Measurements from ENCODE around the gene CSMD2. TPM values are rescaled to one million over a fixed set of nuclear protein-coding genes. Genes with fewer than 3 reads are reported as not detected.

Gene CSMD2
- polyA plus RNA-seq, 1 of the 3 experiments (the other 2 are of a cell fraction) = not detected

GRCh38 chr1:33561576-33561975 is 603.5 kb downstream of the CSMD2 start:
- H3K27me3 ChIP-seq (ENCODE audit: insufficient read depth) = no peaks in the 10 kb centered on the region
- H3K9me3 ChIP-seq = no peaks in the 10 kb centered on the region
- no peak for DNase-seq
- no peaks in the 10 kb centered on the region for H3K36me3 ChIP-seq (replicated peaks in 1 of 2; ENCODE audit: control insufficient read depth in 1 of 2, insufficient read depth in 2 of 2, low read length in 1 of 2)
- H3F3A ChIP-seq (replicated peaks; ENCODE audit: insufficient read depth) = no peaks in the 10 kb centered on the region
- ChIA-PET CTCF (interaction anchor here (1.2 kb wide), 1 partner anchor 22 kb away, joined by 4 read pairs; no protein-coding TSS in a partner anchor), POLR2A (no interaction called here)
- no peaks in the 10 kb centered on the region for H3K79me2 ChIP-seq (ENCODE audit: insufficient read depth)
- TF ChIP-seq CHD2 (IDR thresholded peaks at IDR 0.05; ENCODE audit: low read length, partially characterized antibody) = no peak
- no peak for TF ChIP-seq NFIC (IDR thresholded peaks at IDR 0.05; ENCODE audit: borderline replicate concordance)
- TF ChIP-seq POLR2AphosphoS5 (IDR thresholded peaks at IDR 0.05; ENCODE audit: low read depth, low read length) = no peak
- H3K9ac ChIP-seq = no peak overlapping the region
- H3K27ac ChIP-seq (ENCODE audit: low read depth in 2 of 2, low read length in 1 of 2) = no peak overlapping the region
- H3K4me2 ChIP-seq = no peak overlapping the region
- H3K9me2 ChIP-seq = no peaks in the 10 kb centered on the region
- no peaks in the 10 kb centered on the region for H4K20me1 ChIP-seq (ENCODE audit: insufficient read depth)
- H3K4me3 ChIP-seq (ENCODE audit: low read depth in 2 of 2, low read length in 1 of 2) = no peak overlapping the region
- 32% methylated on average over 9 of the region's 9 CpGs for WGBS (ENCODE audit: low lambda C conversion rate)
- H2AFZ ChIP-seq (ENCODE audit: low read depth) = no peak overlapping the region
- no peaks in the 10 kb centered on the region for H3K4me1 ChIP-seq (ENCODE audit: control insufficient read depth in 1 of 2, insufficient read depth in 2 of 2, low read depth in 1 of 2, low read length in 1 of 2)

- Histone ChIP-seq H3K4me3 (ENCODE audit: low read depth in 2 of 2, low read length in 1 of 2) (no peak overlapping the region), H3K9me2 (no peaks in the 10 kb centered on the region), H3K36me3 (replicated peaks in 1 of 2; ENCODE audit: control insufficient read depth in 1 of 2, insufficient read depth in 2 of 2, low read length in 1 of 2) (no peaks in the 10 kb centered on the region), H3K9me3 (no peaks in the 10 kb centered on the region), H3K4me2 (no peak overlapping the region), H3K27me3 (ENCODE audit: insufficient read depth) (no peaks in the 10 kb centered on the region), H3K79me2 (ENCODE audit: insufficient read depth) (no peaks in the 10 kb centered on the region), H3K4me1 (ENCODE audit: control insufficient read depth in 1 of 2, insufficient read depth in 2 of 2, low read depth in 1 of 2, low read length in 1 of 2) (no peaks in the 10 kb centered on the region), H2AFZ (ENCODE audit: low read depth) (no peak overlapping the region), H3K27ac (ENCODE audit: low read depth in 2 of 2, low read length in 1 of 2) (no peak overlapping the region), H4K20me1 (ENCODE audit: insufficient read depth) (no peaks in the 10 kb centered on the region), H3K9ac (no peak overlapping the region), H3F3A (replicated peaks; ENCODE audit: insufficient read depth) (no peaks in the 10 kb centered on the region)
- no peak for DNase-seq
- ChIA-PET POLR2A (no interaction called here), CTCF (no interaction called here)
- 15% methylated on average over 3 of the region's 3 CpGs for WGBS (ENCODE audit: low lambda C conversion rate)
- TF ChIP-seq MEF2A (IDR thresholded peaks at IDR 0.05; ENCODE audit: borderline replicate concordance, low read depth) (no peak), REST (IDR thresholded peaks at IDR 0.05; ENCODE audit: low read depth, low read length) (no peak), IRF3 (IDR thresholded peaks at IDR 0.05; ENCODE audit: low read depth, low read length) (no peak), FOXM1 (IDR thresholded peaks at IDR 0.05; ENCODE audit: low read depth) (no peak), EZH2phosphoT487 (IDR thresholded peaks at IDR 0.05; ENCODE audit: borderline replicate concordance, low read depth) (no peak), MXI1 (IDR thresholded peaks at IDR 0.05; ENCODE audit: low read depth, low read length) (no peak), SIN3A (IDR thresholded peaks at IDR 0.05; ENCODE audit: borderline replicate concordance, low read depth, low read length) (no peak), JUND (IDR thresholded peaks at IDR 0.05) (no peak), USF1 (IDR thresholded peaks at IDR 0.05; ENCODE audit: borderline replicate concordance, low read depth) (no peak), USF2 (IDR thresholded peaks at IDR 0.05; ENCODE audit: borderline replicate concordance, low read depth, low read length) (no peak), FOXJ3 (CRISPR knock-in tag; IDR thresholded peaks at IDR 0.05) (no peak), TCF12 (IDR thresholded peaks at IDR 0.05) (no peak), RAD21 (IDR thresholded peaks at IDR 0.05; ENCODE audit: low read length) (no peak), RFX5 (IDR thresholded peaks at IDR 0.05; ENCODE audit: low read length) (no peak), ZBTB33 (IDR thresholded peaks at IDR 0.05; ENCODE audit: borderline replicate concordance, low read depth) (no peak), CHD2 (IDR thresholded peaks at IDR 0.05; ENCODE audit: low read length, partially characterized antibody) (no peak), NRF1 (IDR thresholded peaks at IDR 0.05; ENCODE audit: low read depth, low read length) (no peak)
Measured at GRCh38 chr1:33560680-33561079, 604.4 kb downstream of the CSMD2 start.
